Spleen (tissue), 11 donors: ENCODE data around the gene ANKRD44. TPM values are rescaled to one million over a fixed set of nuclear protein-coding genes. Genes with fewer than 3 reads are reported as not detected.

ENCODE experiments used
- DNase-seq: peaks from one replicate; pipeline ENCODE4 v3.0.0-alpha.2; 2020
- H3K27ac ChIP-seq, 8 donors: fragments of 200-600 bp; sonication (generic) in 7 of 8; 1 replicate in 4 of 8; 2 replicates in 4 of 8; pipeline versions ENCODE4 v1.5.0 to v1.8.0; 2016 to 2021; ENCODE audit warnings: inconsistent platforms in 4 of 8, mild to moderate bottlenecking in 4 of 8, moderate library complexity in 1 of 8
- H3K27me3 ChIP-seq, 7 donors: fragments of 200-600 bp; sonication (generic) in 6 of 7; replicated peaks in 1 of 7; 1 replicate in 4 of 7; 2 replicates in 3 of 7; pipeline versions ENCODE4 v1.5.0 to v1.8.0; 2016 to 2021; ENCODE audit warnings: inconsistent platforms in 3 of 7, mild to moderate bottlenecking in 1 of 7
- H3K36me3 ChIP-seq, 6 donors: fragments of 200-600 bp; sonication (generic) in 5 of 6; 1 replicate in 4 of 6; 2 replicates in 2 of 6; pipeline versions ENCODE4 v1.5.0 to v1.8.0; 2016 to 2021; ENCODE audit warnings: inconsistent platforms in 2 of 6
- H3K4me1 ChIP-seq, 6 donors: fragments of 200-600 bp; sonication (generic) in 5 of 6; 1 replicate in 3 of 6; 2 replicates in 3 of 6; pipeline versions ENCODE4 v1.5.0 to v1.8.0; 2016 to 2021; ENCODE audit warnings: inconsistent platforms in 3 of 6
- H3K4me3 ChIP-seq, 8 donors: fragments of 200-600 bp; sonication (generic) in 7 of 8; 1 replicate in 4 of 8; 2 replicates in 4 of 8; pipeline versions ENCODE4 v1.5.0 to v1.8.0; 2016 to 2021; ENCODE audit warnings: inconsistent platforms in 4 of 8, mild to moderate bottlenecking in 4 of 8, moderate library complexity in 2 of 8
- H3K9me3 ChIP-seq, 8 donors: fragments of 200-600 bp; sonication (generic) in 7 of 8; 1 replicate in 4 of 8; 2 replicates in 4 of 8; pipeline versions ENCODE4 v1.5.0 to v1.8.0; 2016 to 2021; ENCODE audit warnings: inconsistent platforms in 4 of 8
- POLR2A ChIP-seq, 3 donors: fragments of 450-650 bp; IDR thresholded peaks; one replicate each; pipeline ENCODE4 v1.5.1; 2017; ENCODE audit warnings: antibody characterized with exemption in 3 of 3, mild to moderate bottlenecking in 1 of 3
- POLR2AphosphoS5 ChIP-seq, 3 donors: sonication (generic); formaldehyde crosslinking; IDR thresholded peaks; one replicate each; pipeline ENCODE4 v1.5.1; 2017; ENCODE audit warnings: antibody characterized with exemption in 3 of 3
- WGBS, 5 donors: extraction: QIAGEN DNeasy Blood & Tissue Kit in 3 of 5; methylation state at CpG; one replicate each; pipeline versions ENCODE4 v1.1.5 to v1.1.7; 2013 to 2018; 5-methylcytosine and 5-hydroxymethylcytosine counted together
- intact Hi-C: fragments of 100-400 bp; cut with DNase I; formaldehyde crosslinking; loops from one replicate; pipeline ENCODE4 v1.15.0; 2023; ENCODE audit warnings: low total_unique reads
- polyA plus RNA-seq, 3 donors: library from polyadenylated mRNA; stranded (reverse); fragments of 200-250 nt; gene quantifications; one replicate each; pipeline ENCODE4 v1.2.1, GENCODE V29; 2013
- total RNA-seq, 7 donors: library from RNA; depleted of rRNA in 3 of 7; stranded (reverse); fragments of >200 nt in 3 of 7; fragmentation: NEBNext Ultra II Directional in 4 of 7; extraction: Animal tissue kit (Norgen Biotek cat#: 25700) in 4 of 7; gene quantifications; one replicate each; pipeline versions ENCODE4 v1.1.0 to v1.2.1, GENCODE V29; 2016 to 2021
- TF ChIP-seq, protein P1 (sequence below), 11 experiments: fragments of 200-600 bp in 7 of 11; fragments of 450-650 bp in 4 of 11; sonication (generic) in 4 of 11; IDR thresholded peaks in 8 of 11; conservative IDR thresholded peaks in 3 of 11; 1 replicate in 7 of 11; 2 replicates in 4 of 11; pipeline versions ENCODE4 v1.4.0 to v1.8.0; 2016 to 2021; ENCODE audit warnings: antibody characterized with exemption in 11 of 11, inconsistent platforms in 4 of 11, mild to moderate bottlenecking in 1 of 11
- donor health status: healthy with polysubstance abuse.
- donor health status: DM: no; HTN: no; CAD: no; lungs with moderate emphysema.
- donor health status: DM: no; HTN: no; CAD: no.
- donor health status: Bipolar disorder and iron deficiency.
- donor health status: healthy.
- donor health status: DM: no; HTN: no; CAD: no.
- donor health status: DM: yes; HTN: yes; CAD: no.

Gene ANKRD44
- total and polyA plus RNA-seq, 10 donors = 16.0 to 183 (median 140) TPM

DNA sequence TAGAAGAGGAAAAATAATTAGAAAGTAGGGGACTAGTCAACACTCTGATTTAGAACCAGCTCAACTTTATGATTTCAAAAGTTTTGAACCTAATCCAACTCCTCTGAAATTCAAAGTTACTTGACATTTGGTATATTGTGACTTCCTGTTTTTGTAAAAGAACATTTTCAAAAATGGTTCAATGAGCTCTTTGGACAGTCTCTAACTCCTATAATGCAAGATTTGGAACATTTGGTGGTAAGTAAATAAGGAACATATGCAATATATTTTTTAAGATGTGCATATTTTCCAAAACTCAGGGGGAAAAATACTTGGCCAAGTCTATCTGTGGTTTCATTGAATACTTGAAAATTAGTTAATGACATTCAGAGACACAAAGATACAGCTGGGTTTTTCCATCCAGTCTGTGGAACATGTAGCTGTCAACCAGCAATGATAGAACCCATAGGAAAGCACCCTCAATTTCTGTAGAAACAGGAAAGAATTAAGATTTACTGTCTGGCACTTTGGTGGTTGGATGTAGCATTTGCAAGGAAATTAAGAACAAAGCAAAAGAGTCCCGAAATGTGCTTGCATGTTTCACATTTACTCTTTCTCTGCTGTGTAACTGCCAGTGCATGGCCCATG, 17.0 kb upstream of the ANKRD44 start:
- WGBS, 5 donors = 28 to 42% (median 38%) methylated on average over 1 of the region's 1 CpG

DNA sequence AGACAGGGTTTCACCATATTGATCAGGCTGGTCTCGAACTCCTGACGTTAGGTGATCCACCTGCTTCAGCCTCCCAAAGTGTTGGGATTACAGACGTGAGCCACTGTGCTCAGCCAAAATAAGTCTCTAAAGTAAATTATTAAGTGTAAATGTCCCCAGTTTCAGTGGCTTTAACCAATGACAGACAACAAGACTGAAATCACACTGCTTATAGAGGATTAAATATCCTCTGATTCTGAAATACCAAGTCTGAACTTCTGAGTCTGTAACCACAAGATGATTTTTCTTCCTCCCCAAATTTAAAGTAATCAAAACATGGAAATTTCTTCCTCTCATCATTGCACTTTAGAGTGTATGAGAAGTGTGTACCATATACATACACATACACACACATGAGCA, 16.5 kb upstream of the ANKRD44 start:
- Histone ChIP-seq H3K27me3 (no peaks in the 10 kb centered on the region), H3K4me3 (no peak overlapping the region), H3K4me1 (peaks cover 6 to 60% (median 43%) of the 10 kb centered on the region in 6 donors), H3K9me3 (peaks cover 0 to 5% (median 0%) of the 10 kb centered on the region in 8 donors), H3K27ac (peak overlapping the region in 7 of 8 donors; percentile 2 to 50 (median 19)), H3K36me3 (no peaks in the 10 kb centered on the region)
- DNase-seq = no peak
- WGBS, 5 donors = 75 to 94% (median 78%) methylated on average over 3 of the region's 3 CpGs
- TF ChIP-seq POLR2A (IDR thresholded peaks at IDR 0.05) = no peak
- TF ChIP-seq, protein P1, sequence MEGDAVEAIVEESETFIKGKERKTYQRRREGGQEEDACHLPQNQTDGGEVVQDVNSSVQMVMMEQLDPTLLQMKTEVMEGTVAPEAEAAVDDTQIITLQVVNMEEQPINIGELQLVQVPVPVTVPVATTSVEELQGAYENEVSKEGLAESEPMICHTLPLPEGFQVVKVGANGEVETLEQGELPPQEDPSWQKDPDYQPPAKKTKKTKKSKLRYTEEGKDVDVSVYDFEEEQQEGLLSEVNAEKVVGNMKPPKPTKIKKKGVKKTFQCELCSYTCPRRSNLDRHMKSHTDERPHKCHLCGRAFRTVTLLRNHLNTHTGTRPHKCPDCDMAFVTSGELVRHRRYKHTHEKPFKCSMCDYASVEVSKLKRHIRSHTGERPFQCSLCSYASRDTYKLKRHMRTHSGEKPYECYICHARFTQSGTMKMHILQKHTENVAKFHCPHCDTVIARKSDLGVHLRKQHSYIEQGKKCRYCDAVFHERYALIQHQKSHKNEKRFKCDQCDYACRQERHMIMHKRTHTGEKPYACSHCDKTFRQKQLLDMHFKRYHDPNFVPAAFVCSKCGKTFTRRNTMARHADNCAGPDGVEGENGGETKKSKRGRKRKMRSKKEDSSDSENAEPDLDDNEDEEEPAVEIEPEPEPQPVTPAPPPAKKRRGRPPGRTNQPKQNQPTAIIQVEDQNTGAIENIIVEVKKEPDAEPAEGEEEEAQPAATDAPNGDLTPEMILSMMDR (IDR thresholded peaks at IDR 0.05 in 8 of 11, conservative IDR thresholded peaks at IDR 0.05 in 3 of 11) = no peak
- TF ChIP-seq POLR2AphosphoS5 (IDR thresholded peaks at IDR 0.05) = no peak
- intact Hi-C loops = no loop called here

More for the DNA sequence above, 17.0 kb upstream of the ANKRD44 start:
- DNase-seq = no peak
- no peak for TF ChIP-seq POLR2AphosphoS5 (IDR thresholded peaks at IDR 0.05)
- TF ChIP-seq, protein P1 (IDR thresholded peaks at IDR 0.05 in 8 of 11, conservative IDR thresholded peaks at IDR 0.05 in 3 of 11) = no peak
- TF ChIP-seq POLR2A (IDR thresholded peaks at IDR 0.05) = no peak
- intact Hi-C loops = no loop called here
- H3K9me3 ChIP-seq = peaks cover 0 to 5% (median 0%) of the 10 kb centered on the region in 8 donors
- no peaks in the 10 kb centered on the region for H3K27me3 ChIP-seq
- H3K27ac ChIP-seq = peak overlapping the region in 6 of 8 donors; percentile 2 to 50 (median 28)
- no peak overlapping the region for H3K4me3 ChIP-seq
- H3K4me1 ChIP-seq = peaks cover 6 to 55% (median 41%) of the 10 kb centered on the region in 6 donors
- no peaks in the 10 kb centered on the region for H3K36me3 ChIP-seq

DNA sequence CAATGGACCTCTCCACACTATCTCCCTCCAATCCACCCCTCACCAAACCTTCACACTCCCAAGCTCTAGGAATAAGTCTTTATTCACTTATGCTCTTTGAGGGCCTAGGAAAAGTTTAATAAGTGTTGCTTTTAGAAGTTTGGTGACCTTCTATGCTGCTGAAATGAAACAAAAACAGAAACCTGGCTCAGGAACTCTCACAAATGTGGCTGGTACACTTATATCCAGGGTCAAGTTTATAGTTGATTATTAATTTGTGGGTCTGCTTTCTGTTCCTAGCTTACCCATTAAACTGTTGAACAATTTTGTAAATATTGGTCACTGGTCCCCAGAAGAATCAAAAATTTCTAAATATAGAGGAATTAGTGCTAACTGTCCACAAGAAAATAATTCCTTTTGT, 14.2 kb upstream of the ANKRD44 start:
- Histone ChIP-seq H3K27me3 (no peaks in the 10 kb centered on the region), H3K27ac (peak overlapping the region in 2 of 8 donors; percentile 43 to 66), H3K9me3 (no peaks in the 10 kb centered on the region), H3K4me1 (peaks cover 6 to 60% (median 43%) of the 10 kb centered on the region in 6 donors), H3K4me3 (no peak overlapping the region), H3K36me3 (no peaks in the 10 kb centered on the region)
- intact Hi-C loops = no loop called here
- DNase-seq = no peak
- TF ChIP-seq, protein P1 (IDR thresholded peaks at IDR 0.05 in 8 of 11, conservative IDR thresholded peaks at IDR 0.05 in 3 of 11) = no peak
- no peak for TF ChIP-seq POLR2A (IDR thresholded peaks at IDR 0.05)
- no peak for TF ChIP-seq POLR2AphosphoS5 (IDR thresholded peaks at IDR 0.05)
